Colon (tissue), 2 donors: Measurements from ENCODE around the gene TBATA.

Experiments used
- FAIRE-seq: peaks from 2 replicates; lab custom pipeline; 2012; peaks lifted over from hg19 to GRCh38; lab: Jason Lieb, UNC
- donor health status: control.
- donor health status: control.

The TBATA gene

GRCh38 chr10:70743879-70744278 lies 41.3 kb downstream of the TBATA start:
- no peak for FAIRE-seq

GRCh38 chr10:70743430-70743788 lies 41.8 kb downstream of the TBATA start:
- FAIRE-seq = no peak

- no peak for FAIRE-seq
These were observed 42.4 kb downstream of the TBATA start for GRCh38 chr10:70742537-70743429.

- no peak for FAIRE-seq
These were observed 44.5 kb downstream of the TBATA start for GRCh38 chr10:70740406-70741288.

- FAIRE-seq = no peak
These were observed 46.4 kb downstream of the TBATA start for GRCh38 chr10:70738761-70739121.

GRCh38 chr10:70738006-70738760 lies 47.0 kb downstream of the TBATA start:
- FAIRE-seq = no peak

GRCh38 chr10:70737250-70737649 lies 47.9 kb downstream of the TBATA start:
- no peak for FAIRE-seq

GRCh38 chr10:70736525-70736924 lies 48.7 kb downstream of the TBATA start:
- FAIRE-seq = no peak

- FAIRE-seq = no peak
These were observed 50.0 kb downstream of the TBATA start for GRCh38 chr10:70735161-70735560.

- FAIRE-seq = no peak
These were observed 52.1 kb downstream of the TBATA start for GRCh38 chr10:70733051-70733450.

GRCh38 chr10:70732569-70732968 lies 52.6 kb downstream of the TBATA start:
- FAIRE-seq = no peak

GRCh38 chr10:70730955-70731354 lies 54.2 kb downstream of the TBATA start:
- no peak for FAIRE-seq

GRCh38 chr10:70729763-70730357 lies 55.3 kb downstream of the TBATA start:
- no peak for FAIRE-seq

GRCh38 chr10:70728328-70728727 lies 56.8 kb downstream of the TBATA start:
- FAIRE-seq = no peak

GRCh38 chr10:70726909-70727495 lies 58.2 kb downstream of the TBATA start:
- FAIRE-seq = no peak

- FAIRE-seq = no peak
These were observed 61.4 kb downstream of the TBATA start for GRCh38 chr10:70723771-70724170.

GRCh38 chr10:70722820-70723424 lies 62.3 kb downstream of the TBATA start:
- FAIRE-seq = no peak
